HepG2 (cell line): ENCODE measurements around the gene FAM222A. TPM values are rescaled to one million over a fixed set of nuclear protein-coding genes. Genes with fewer than 3 reads are reported as not detected.

ENCODE experiments used
- CAMTA2 ChIP-seq: sonication (generic); formaldehyde crosslinking; IDR thresholded peaks from 2 replicates; pipeline ENCODE4 v1.4.0; 2020; ENCODE audit warnings: mild to moderate bottlenecking, missing genetic modification reagents, borderline replicate concordance
- EP300 ChIP-seq, 3 experiments: sonication (generic) in 1 of 3; formaldehyde crosslinking in 1 of 3; IDR thresholded peaks; 2 replicates each; pipeline versions ENCODE4 v1.5.1 to v1.6.1; 2011 to 2020; ENCODE audit warnings: low read depth in 2 of 3, low read length in 2 of 3, borderline replicate concordance in 1 of 3, improper control_type of control experiment in 1 of 3, mild to moderate bottlenecking in 1 of 3, missing genetic modification reagents in 1 of 3, moderate library complexity in 1 of 3
- ERF ChIP-seq: IDR thresholded peaks from 2 replicates; pipeline ENCODE4 v1.6.1; 2018; ENCODE audit warnings: missing biosample characterization, missing genetic modification reagents
- ETV5 ChIP-seq: IDR thresholded peaks from 2 replicates; pipeline ENCODE4 v1.6.1; 2018; ENCODE audit warnings: missing biosample characterization, missing genetic modification reagents, inconsistent platforms, borderline replicate concordance
- IRF2 ChIP-seq: IDR thresholded peaks from 2 replicates; pipeline ENCODE4 v1.6.1; 2018; ENCODE audit warnings: missing genetic modification reagents, missing compliant biosample characterization
- KAT8 ChIP-seq: IDR thresholded peaks from 2 replicates; pipeline ENCODE4 v1.6.1; 2016; ENCODE audit warnings: missing genetic modification reagents, missing compliant biosample characterization
- KLF13 ChIP-seq: sonication (generic); formaldehyde crosslinking; IDR thresholded peaks from 2 replicates; pipeline ENCODE4 v1.4.0; 2020; ENCODE audit warnings: mild to moderate bottlenecking, missing genetic modification reagents
- MEIS1 ChIP-seq: sonication (generic); formaldehyde crosslinking; IDR thresholded peaks from 2 replicates; pipeline ENCODE4 v1.9.0; 2021; ENCODE audit warnings: mild to moderate bottlenecking, missing genetic modification reagents, moderate library complexity, borderline replicate concordance
- PRDM10 ChIP-seq: sonication (generic); formaldehyde crosslinking; IDR thresholded peaks from 2 replicates; pipeline ENCODE4 v1.4.0; 2020; ENCODE audit warnings: low read depth, missing genetic modification reagents
- RAD21 ChIP-seq: fragments of 450-650 bp; formaldehyde crosslinking; IDR thresholded peaks from 2 replicates; pipeline ENCODE4 v1.5.0; 2020; ENCODE audit warnings: mild to moderate bottlenecking
- ZBTB7A ChIP-seq: sonication (generic); formaldehyde crosslinking; IDR thresholded peaks from 2 replicates; pipeline ENCODE4 v1.8.0; 2022; ENCODE audit warnings: mild to moderate bottlenecking, missing genetic modification reagents
- ZNF143 ChIP-seq: sonication (generic); formaldehyde crosslinking; IDR thresholded peaks from 2 replicates; pipeline ENCODE4 v1.4.0; 2020; ENCODE audit warnings: missing genetic modification reagents
- ZNF432 ChIP-seq: sonication (generic); formaldehyde crosslinking; IDR thresholded peaks from 2 replicates; pipeline ENCODE4 v1.5.0; 2020; ENCODE audit warnings: missing genetic modification reagents, mild to moderate bottlenecking, borderline replicate concordance
- ZNF557 ChIP-seq: sonication (generic); formaldehyde crosslinking; IDR thresholded peaks from 2 replicates; pipeline ENCODE4 v1.4.0; 2020; ENCODE audit warnings: missing genetic modification reagents
- polyA plus RNA-seq, 8 experiments: library from polyadenylated mRNA; depleted of rRNA in 3 of 8; stranded (reverse) in 7 of 8; unstranded in 1 of 8; fragments of >200 nt; fragmentation: Illumina TruSeq in 4 of 8; extraction: Trizol in 4 of 8; gene quantifications; 2 replicates each; pipeline versions ENCODE4 v1.2.1 to v1.2.3, GENCODE V29; 2011 to 2016; ENCODE audit warnings: low read depth in 4 of 8, missing spikeins in 1 of 8, mixed read lengths in 1 of 8; ENCODE audit not compliant: insufficient read depth in 1 of 8
- total RNA-seq, 5 experiments: library from RNA; depleted of rRNA; stranded (reverse); fragments of >200 nt; fragmentation: Illumina TruSeq; extraction: Trizol; gene quantifications; 2 replicates each; pipeline ENCODE4 v1.2.3, GENCODE V29; 2016; ENCODE audit warnings: low read depth in 1 of 5
- TF ChIP-seq, protein P1 (sequence below): sonication (generic); formaldehyde crosslinking; IDR thresholded peaks from 2 replicates; pipeline ENCODE4 v1.4.0; 2020; ENCODE audit warnings: missing genetic modification reagents
- TF ChIP-seq, protein P2 (sequence below): sonication (generic); formaldehyde crosslinking; IDR thresholded peaks from 2 replicates; pipeline ENCODE4 v1.5.0; 2020; ENCODE audit warnings: missing genetic modification reagents
- TF ChIP-seq, protein P3 (sequence below): sonication (generic); formaldehyde crosslinking; IDR thresholded peaks from 2 replicates; pipeline ENCODE4 v1.5.1; 2020; ENCODE audit warnings: mild to moderate bottlenecking, missing genetic modification reagents, moderate library complexity

FAM222A gene
- total and polyA plus RNA-seq, 2 of the 13 experiments (the other 11 are each of a cell fraction or from before 2014, with no cell fraction given), result 2.7 to 9.6 TPM

GRCh38 chr12:109741970-109742703 is 28.5 kb downstream of the FAM222A start (continued):
- TF ChIP-seq, protein P1, sequence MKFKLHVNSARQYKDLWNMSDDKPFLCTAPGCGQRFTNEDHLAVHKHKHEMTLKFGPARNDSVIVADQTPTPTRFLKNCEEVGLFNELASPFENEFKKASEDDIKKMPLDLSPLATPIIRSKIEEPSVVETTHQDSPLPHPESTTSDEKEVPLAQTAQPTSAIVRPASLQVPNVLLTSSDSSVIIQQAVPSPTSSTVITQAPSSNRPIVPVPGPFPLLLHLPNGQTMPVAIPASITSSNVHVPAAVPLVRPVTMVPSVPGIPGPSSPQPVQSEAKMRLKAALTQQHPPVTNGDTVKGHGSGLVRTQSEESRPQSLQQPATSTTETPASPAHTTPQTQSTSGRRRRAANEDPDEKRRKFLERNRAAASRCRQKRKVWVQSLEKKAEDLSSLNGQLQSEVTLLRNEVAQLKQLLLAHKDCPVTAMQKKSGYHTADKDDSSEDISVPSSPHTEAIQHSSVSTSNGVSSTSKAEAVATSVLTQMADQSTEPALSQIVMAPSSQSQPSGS, result peak; percentile 62; the same call in 1 of the 2 replicates
- TF ChIP-seq PRDM10 (CRISPR knock-in tag) (peak; percentile 63; the same call in 1 of the 2 replicates), RAD21 (CRISPR knock-in tag) (0 out of 2 replicates have a peak, but pooled peaks have one; percentile 7), ZNF557 (CRISPR knock-in tag) (no peak), ZNF432 (CRISPR knock-in tag) (no peak), KAT8 (CRISPR knock-in tag) (peak; percentile 67), EP300 (IDR thresholded peaks at IDR 0.05; ENCODE audit: low read depth in 2 of 2, low read length in 2 of 2) (peak in 1 of 2 experiments; percentile 45; a peak in 1 of 4 replicates), EP300 (CRISPR knock-in tag; IDR thresholded peaks at IDR 0.05; ENCODE audit: borderline replicate concordance) (peak; percentile 29; the same call in 1 of the 2 replicates), IRF2 (CRISPR knock-in tag) (peak; percentile 46; the same call in 1 of the 2 replicates), ZNF143 (CRISPR knock-in tag) (no peak), KLF13 (no peak), ZBTB7A (CRISPR knock-in tag) (peak; percentile 64; the same call in 1 of the 2 replicates), ERF (CRISPR knock-in tag) (peak; percentile 24; the same call in 1 of the 2 replicates), MEIS1 (0 out of 2 replicates have a peak, but pooled peaks have one; percentile 70), CAMTA2 (CRISPR knock-in tag) (no peak), ETV5 (CRISPR knock-in tag) (peak; percentile 46; the same call in 1 of the 2 replicates)
- TF ChIP-seq, protein P2, sequence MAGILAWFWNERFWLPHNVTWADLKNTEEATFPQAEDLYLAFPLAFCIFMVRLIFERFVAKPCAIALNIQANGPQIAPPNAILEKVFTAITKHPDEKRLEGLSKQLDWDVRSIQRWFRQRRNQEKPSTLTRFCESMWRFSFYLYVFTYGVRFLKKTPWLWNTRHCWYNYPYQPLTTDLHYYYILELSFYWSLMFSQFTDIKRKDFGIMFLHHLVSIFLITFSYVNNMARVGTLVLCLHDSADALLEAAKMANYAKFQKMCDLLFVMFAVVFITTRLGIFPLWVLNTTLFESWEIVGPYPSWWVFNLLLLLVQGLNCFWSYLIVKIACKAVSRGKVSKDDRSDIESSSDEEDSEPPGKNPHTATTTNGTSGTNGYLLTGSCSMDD (CRISPR knock-in tag), result no peak
- TF ChIP-seq, protein P3, sequence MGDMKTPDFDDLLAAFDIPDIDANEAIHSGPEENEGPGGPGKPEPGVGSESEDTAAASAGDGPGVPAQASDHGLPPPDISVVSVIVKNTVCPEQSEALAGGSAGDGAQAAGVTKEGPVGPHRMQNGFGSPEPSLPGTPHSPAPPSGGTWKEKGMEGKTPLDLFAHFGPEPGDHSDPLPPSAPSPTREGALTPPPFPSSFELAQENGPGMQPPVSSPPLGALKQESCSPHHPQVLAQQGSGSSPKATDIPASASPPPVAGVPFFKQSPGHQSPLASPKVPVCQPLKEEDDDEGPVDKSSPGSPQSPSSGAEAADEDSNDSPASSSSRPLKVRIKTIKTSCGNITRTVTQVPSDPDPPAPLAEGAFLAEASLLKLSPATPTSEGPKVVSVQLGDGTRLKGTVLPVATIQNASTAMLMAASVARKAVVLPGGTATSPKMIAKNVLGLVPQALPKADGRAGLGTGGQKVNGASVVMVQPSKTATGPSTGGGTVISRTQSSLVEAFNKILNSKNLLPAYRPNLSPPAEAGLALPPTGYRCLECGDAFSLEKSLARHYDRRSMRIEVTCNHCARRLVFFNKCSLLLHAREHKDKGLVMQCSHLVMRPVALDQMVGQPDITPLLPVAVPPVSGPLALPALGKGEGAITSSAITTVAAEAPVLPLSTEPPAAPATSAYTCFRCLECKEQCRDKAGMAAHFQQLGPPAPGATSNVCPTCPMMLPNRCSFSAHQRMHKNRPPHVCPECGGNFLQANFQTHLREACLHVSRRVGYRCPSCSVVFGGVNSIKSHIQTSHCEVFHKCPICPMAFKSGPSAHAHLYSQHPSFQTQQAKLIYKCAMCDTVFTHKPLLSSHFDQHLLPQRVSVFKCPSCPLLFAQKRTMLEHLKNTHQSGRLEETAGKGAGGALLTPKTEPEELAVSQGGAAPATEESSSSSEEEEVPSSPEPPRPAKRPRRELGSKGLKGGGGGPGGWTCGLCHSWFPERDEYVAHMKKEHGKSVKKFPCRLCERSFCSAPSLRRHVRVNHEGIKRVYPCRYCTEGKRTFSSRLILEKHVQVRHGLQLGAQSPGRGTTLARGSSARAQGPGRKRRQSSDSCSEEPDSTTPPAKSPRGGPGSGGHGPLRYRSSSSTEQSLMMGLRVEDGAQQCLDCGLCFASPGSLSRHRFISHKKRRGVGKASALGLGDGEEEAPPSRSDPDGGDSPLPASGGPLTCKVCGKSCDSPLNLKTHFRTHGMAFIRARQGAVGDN, result peak; percentile 97
